NCI-H526 (cell line): ENCODE measurements around the gene TGFB2.

Experiments used
- DNase-seq, 2 experiments: peaks; one replicate each; lab custom pipeline; 2025; lab: John Stamatoyannopoulos, UW

Gene TGFB2

GRCh38 chr1:218392780-218393179 lies 47.6 kb downstream of the TGFB2 start:
- DNase-seq, result no peak

- DNase-seq, result no peak
Observed at GRCh38 chr1:218394416-218394815, 49.3 kb downstream of the TGFB2 start.

GRCh38 chr1:218394989-218395388 lies 49.9 kb downstream of the TGFB2 start:
- no peak for DNase-seq

- no peak for DNase-seq
Observed at GRCh38 chr1:218395916-218396315, 50.8 kb downstream of the TGFB2 start.

- no peak for DNase-seq
Observed at GRCh38 chr1:218397752-218398339, 52.7 kb downstream of the TGFB2 start.

GRCh38 chr1:218400624-218401023 lies 55.5 kb downstream of the TGFB2 start:
- DNase-seq, result no peak

- DNase-seq, result no peak
Observed at GRCh38 chr1:218401441-218401997, 56.4 kb downstream of the TGFB2 start.

- DNase-seq, result no peak
Observed at GRCh38 chr1:218401998-218402785, 57.1 kb downstream of the TGFB2 start.

GRCh38 chr1:218402786-218403120 lies 57.6 kb downstream of the TGFB2 start:
- DNase-seq, result no peak

- no peak for DNase-seq
Observed at GRCh38 chr1:218403300-218403699, 58.2 kb downstream of the TGFB2 start.

GRCh38 chr1:218407630-218408029 lies 62.5 kb downstream of the TGFB2 start:
- no peak for DNase-seq

- no peak for DNase-seq
Observed at GRCh38 chr1:218408135-218408534, 63.0 kb downstream of the TGFB2 start.

GRCh38 chr1:218408942-218409341 lies 63.8 kb downstream of the TGFB2 start:
- DNase-seq, result no peak

- no peak for DNase-seq
Observed at GRCh38 chr1:218409946-218410510, 64.9 kb downstream of the TGFB2 start.

GRCh38 chr1:218411101-218411500 lies 66.0 kb downstream of the TGFB2 start:
- no peak for DNase-seq

- DNase-seq, result no peak
Observed at GRCh38 chr1:218412171-218412570, 67.0 kb downstream of the TGFB2 start.

GRCh38 chr1:218413179-218413578 lies 68.0 kb downstream of the TGFB2 start:
- DNase-seq, result no peak

GRCh38 chr1:218414060-218414728 lies 69.1 kb downstream of the TGFB2 start:
- DNase-seq, result no peak

GRCh38 chr1:218415726-218416125 lies 70.6 kb downstream of the TGFB2 start:
- no peak for DNase-seq

GRCh38 chr1:218421531-218421930 lies 76.4 kb downstream of the TGFB2 start:
- no peak for DNase-seq

GRCh38 chr1:218424502-218424901 lies 79.4 kb downstream of the TGFB2 start:
- DNase-seq, result no peak

GRCh38 chr1:218425647-218426342 lies 80.7 kb downstream of the TGFB2 start:
- DNase-seq, result no peak
